Activated CD8-positive, alpha-beta memory T cell treated with anti-CD3 and anti-CD28 coated beads for 48 hours (primary cell): ENCODE data around the gene ALDOC.
"Not testable (repeated sequence)": the region's sequence is repeated elsewhere in the genome, so short reads cannot be mapped to it uniquely, and the experiment has no call there.

Experiments used
- DNase-seq, 3 experiments: peaks; one replicate each; pipeline ENCODE4 v3.0.0-alpha.2; 2020; ENCODE audit warnings: low read depth in 2 of 3, low spot score in 2 of 3

Gene ALDOC

DNA sequence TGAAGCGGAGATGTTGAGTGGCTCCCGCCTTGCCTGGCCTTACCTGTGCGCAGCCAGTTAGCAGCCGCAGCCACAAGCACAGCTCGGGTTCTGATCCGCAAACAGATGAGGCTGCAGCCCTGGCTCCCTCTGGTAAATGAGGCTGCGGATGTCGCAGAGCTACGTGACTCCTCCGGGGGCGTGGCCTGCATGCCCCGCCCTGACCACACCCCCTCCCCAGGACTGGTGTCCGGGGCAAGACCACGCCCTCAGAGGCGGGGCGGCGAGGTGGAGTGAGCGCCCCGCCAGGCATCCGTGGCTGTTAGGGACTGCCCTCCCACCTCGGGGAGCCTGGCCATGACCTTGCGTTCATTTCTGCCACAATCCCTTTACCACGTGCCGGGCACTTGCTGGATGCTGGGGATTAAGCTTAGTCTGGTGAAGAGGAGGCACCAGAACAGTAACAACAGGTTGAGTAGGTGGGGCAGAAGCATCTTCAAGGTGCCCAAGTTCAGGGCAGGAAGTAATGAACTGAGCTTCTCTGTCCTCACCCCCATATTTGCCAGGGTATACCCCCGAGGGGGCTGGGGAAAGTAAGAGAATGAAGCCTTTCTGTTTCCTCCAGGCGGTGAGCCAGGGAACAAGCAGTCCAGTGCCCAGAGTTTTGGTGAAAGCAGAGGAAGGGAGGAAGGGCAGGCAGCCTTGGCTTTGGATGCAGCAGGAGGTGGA is at the start of gene ALDOC:
ALDOC (minus strand) TSS at position 138 of the 708 bp plus-strand sequence. CDS start 1,363 bp downstream, outside the sequence.
- peak; percentile 90 to 93 (median 90) for DNase-seq

DNA sequence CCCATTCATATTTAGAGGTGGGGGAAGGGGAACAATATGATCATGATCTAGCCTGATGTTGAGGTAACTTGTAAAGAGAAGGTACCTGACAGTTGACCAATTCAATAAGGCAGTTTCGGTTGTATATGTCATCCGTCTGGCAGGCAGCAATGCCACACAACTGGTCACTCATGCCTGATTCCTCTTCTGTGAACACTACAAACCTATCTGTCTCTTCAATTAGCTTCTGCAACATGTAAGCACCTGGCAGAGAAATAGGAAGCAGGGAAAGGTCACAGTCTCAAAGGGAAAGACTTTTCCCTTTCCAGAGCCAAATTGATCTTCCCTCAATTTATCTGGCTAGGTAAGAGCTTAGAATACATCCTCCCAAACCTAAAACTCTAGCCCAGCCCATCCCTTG is 47.5 kb upstream of the ALDOC start:
- no peak for DNase-seq

DNA sequence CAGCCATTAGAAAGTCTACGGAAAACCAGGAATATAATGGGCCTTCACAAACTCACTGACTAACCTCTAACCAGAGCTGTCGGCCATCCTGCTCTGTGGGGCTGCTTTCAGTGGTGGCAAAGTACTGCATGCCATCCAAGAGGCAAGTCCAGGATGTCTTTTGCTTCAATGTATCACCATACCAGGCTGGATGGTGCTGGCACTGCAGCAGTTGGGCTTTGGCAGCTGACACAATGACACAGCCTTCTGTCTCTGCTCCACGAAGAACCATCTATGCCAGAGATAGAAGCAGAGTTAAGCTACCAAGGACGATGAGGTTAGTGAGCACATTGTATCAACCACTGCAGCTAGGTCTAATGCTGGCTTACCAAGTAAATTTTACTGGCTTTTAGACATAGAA is 47.0 kb upstream of the ALDOC start:
- DNase-seq: no peak

DNA sequence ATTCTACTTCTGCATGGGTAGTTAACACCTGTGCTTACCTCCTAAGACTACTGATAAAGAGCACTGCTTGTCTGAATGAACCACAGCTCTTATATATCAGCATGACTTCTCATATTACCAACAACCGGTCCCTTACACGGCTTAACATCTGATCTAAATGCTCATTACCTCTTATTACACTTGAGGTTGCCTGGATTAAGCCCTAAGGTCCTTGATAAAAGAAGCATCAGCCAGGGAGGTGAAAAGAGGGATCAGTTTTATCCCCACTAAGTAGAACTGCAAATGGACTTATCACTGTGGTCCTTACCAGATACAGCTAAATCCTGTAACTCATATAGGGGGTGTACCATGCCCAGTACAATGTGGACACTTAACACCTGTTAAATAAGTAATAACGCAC is 45.5 kb upstream of the ALDOC start:
- no peak for DNase-seq

DNA sequence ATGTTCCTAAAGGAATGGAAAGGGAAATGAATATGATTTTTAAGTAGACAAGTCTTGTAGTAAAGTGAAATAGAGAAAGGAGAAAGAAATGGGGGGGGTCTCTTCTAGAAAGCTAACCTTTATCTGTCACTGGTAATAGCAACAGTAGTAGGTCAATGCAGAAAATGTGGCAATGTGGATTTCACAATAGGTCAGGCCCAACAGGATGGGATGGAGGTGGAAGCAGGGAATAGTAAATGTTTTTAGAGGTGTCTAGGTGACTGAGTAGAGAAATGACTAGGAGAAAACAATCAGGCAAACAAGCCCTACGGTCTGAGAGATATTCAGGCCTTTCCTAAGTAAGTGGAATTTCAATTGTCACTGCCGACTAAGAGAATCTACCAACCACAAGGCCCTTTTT is 43.3 kb upstream of the ALDOC start:
- no peak for DNase-seq

DNA sequence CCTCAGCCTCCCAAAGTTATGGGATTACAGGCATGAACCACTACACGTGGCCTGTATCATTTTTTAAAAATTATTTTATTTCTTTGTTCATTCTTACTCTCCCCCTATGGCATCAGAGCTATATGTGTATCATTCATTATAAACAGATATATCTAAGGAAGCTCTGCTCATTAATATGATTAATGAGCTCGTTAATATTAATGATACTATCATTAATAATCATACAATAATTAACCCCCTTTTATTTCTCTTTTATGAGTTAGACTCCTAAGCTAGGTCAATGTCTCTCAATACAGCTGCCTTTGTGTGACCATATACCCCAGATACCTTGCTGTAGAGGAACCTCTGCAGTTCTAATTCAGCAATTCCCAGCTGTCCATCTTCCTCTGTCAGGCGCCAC is 41.8 kb upstream of the ALDOC start:
- DNase-seq: no peak

DNA sequence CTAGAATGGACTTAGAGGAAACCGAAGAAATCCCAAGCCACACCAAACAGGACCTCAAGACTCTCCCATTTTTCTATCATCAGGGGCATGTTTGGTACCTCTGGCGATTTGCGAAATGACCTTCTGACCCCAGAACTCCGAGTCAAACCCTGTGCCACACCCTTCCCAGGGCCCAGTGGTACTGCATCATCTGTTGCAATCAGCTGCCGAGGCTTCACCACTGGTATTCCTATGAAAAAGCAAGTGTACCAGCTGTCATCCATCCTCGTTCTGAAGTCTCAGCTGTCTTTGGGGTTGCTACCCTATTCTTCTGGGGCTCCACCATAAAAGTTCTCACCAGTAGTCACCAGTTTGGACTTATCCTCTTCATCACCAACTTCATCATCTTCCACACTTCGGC is 39.6 kb upstream of the ALDOC start:
- no peak for DNase-seq

DNA sequence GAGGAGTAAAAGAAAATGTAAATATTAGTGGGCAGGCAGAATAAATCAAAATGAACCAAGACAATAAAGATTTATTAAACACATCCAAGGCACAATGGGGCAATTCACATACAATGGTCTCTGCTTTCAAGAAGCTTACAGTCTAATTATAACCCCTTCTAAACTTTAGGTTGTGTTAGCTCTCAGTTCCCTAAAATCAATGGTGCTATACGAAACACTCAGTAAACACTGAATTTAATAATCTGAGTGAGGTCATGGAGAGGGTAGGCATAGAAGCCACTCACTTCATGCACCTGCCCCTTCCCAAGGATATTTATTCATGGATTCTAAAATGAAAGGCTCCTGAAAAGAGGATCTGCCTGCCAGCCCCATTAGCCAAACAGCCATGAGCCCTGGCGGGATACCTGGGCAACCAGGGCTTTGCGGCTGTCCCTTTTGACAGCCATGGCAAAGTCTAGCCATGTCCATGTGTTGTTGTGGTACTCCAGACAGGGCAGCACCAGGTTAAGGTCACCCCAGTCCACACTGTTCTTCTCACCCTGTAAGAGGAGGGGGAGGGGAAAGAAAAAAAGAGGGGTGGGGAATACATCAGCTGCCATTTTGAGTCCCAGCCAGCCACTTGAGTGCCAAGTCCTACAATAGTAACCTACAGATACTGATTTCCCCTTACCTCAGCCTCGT is 38.7 kb upstream of the ALDOC start:
- DNase-seq: no peak

DNA sequence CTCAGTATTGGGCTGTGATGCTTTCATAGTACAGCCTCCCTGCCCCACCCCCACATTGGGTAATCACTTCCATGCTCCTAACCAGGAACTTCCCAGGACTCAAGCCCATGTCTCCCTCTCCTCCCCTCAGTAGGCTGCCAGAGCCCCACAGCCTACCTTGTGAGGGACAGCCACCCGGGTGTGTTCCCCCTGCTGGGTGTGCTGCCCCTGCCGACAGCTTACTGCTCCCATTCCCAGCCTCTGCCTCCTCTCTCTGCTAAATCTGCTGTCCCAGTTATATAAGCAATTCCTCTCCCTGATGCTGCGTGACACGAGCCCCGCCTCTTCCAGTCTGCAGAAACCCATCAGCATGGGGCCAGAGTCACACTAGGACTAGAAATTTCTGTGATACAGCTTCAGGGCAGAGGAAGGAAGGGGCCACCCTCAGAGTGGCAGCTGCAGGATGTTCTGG is 37.3 kb upstream of the ALDOC start, which contains the start of gene RSKR:
RSKR (minus strand) TSS at position 255 of the 451 bp plus-strand sequence; CDS start at position 231, 24 bp downstream.
- DNase-seq: no peak

DNA sequence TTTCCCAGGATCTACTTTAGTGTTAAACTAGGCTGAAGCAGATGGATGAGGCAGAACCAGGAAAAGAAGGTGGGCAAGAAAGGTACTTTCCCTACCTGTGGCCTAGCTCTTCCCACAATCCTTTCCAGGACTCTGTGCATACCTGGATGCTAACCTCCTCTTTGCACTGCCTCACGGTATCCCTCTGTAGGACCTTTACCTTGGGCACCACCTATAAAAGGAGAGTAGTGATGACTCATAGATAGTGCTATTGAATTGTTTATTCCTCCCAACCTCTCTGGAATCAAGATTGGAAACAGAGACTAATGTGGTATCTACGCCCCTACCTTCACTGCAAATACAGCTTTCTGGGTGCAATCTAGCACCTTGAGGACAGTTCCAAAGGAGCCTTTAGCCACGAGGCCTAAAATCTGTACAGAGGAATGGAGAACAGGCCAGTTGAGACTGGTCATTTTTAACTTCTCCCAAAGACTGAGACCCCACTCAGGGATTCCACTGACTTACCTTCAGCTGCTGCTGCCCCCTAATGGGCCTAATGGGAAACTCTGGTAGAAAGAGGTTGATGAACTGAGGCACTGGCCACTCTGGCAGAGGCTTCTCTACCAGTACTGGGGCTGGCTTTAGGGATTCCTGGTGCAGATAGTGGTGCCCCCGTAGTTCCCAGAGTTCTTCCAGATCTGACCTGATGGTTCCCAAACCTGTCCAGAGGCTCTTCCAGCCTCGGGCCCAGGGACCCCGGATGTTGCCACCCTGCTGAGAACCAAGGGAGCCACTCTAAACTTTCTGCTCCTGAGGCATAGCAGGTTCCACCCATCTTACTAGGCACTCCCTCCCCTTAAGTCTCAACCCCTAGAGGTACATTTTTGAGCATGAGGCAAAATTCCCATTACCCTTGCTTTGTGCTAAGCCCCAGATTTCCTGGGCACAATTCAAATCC is 36.5 kb upstream of the ALDOC start:
- DNase-seq: no peak

DNA sequence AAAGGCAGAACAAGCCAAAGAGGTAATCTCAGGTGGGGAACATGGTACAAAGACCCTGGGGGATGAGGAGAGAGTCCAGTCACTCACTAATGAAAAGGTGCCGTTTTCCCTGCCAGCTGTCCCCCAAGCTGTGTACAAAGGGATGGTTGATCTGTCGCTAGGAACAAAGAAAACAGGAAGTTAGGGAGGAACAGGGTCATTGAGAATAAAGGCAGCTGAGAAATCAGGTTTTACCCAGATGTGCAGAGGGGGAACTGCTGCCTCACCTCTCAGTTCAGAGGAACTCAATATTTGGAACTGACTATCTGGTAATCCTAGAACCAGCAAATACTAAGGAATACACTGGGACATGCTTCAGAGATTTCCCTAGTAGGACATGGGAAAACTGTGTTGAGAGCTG is 35.8 kb upstream of the ALDOC start:
- DNase-seq: no peak

DNA sequence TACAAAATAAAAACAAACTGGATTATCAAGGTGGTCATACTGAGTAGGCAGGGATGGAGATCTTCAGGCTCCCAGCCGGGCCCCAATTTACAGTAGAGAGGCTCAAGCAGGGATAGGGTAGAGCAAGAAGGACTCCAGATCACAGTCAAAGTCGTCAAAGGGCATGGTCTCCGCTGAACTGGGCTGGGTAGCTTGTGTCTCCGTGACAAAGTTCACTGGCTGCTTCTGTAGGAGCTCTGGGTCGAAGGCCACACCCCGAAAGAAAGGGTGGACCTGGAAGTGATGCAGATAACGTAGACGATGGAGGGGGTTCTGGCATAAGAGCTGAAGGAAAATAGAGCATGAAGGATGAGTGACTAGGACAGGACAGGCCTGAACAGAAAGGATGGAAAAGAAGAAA is 33.7 kb upstream of the ALDOC start:
- DNase-seq: no peak

DNA sequence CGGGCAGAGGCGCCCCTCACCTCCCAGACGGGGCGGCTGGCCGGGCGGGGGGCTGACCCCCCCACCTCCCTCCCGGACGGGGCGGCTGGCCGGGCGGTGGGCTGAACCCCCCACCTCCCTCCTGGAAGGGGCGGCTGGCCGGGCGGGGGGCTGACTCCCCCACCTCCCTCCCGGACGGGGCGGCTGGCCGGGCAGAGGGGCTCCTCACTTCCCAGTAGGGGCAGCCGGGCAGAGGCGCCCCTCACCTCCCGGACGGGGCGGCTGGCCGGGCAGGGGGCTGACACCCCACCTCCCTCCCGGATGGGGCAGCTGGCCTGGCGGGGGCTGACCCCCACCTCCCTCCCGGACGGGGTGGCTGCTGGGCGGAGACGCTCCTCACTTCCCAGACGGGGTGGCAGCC is 27.3 kb upstream of the ALDOC start:
- not testable (repeated sequence) for DNase-seq

DNA sequence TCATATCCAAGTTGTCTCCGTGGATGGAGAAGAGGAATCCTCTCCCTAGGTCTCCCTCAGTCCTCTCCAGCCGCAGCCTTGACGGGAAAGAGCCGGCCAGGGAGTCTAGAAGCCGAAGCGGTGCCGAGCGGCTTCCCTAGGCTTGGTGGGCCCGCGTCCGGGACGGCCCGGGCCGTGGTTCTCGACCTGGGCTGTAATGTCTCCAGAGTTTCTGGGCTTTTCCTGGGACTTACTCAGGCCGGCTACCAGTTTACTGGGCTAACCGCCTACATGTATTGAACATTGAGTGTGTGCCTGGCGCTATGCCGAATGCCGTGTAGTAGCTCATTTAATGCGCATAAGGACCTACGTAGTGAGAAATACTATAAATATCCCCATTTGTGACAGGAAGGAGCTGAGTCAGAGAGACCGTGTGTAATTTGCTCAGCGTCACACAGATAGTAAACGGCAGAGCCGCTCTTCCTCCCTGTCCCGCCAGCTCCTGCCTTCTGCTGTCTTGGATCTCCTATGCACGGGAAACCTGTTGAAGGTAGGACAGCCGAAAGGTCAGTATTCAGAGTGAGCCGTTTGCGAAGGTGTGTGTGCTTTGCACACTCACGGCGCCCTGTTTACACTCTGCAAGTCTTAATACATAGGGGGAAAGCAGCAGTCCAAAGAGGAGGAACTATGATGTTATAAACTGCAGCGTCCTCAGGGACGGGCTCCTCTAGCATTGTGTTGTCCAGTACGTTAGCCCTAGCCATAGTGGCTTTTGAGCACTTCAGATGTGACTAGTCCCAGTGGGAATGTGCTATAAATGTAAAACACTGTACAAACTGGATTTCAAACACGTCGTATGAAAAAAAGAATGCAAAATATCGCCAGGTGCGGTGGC is 22.9 kb upstream of the ALDOC start:
- peak in 2 of 3 experiments; percentile 18 to 29 for DNase-seq

DNA sequence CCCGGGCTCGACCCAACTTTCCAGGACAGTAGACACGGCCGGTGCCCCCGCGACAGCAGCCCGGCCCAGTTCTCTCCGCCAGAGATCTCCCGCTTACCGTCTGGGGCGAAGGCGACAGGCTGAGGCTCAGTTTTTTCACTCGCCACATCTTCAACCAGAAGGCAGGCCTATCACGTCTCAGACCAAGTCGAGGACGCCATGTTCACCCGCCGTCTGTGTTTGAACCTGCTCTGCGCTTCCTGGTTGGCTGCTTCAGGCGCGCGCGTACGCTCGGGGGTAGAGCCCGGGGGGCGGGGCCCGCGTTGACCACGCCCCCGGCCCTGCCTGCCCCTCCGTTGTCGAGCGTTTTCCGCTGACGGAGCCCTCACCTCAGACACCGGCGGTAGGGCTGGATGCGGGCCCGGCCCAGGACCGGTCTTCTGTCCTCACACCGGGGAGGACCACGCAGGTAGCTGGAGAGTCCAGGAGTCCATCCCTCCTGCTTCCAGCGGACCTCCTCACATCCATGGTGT is 22.2 kb upstream of the ALDOC start, which contains the start of gene SPAG5:
SPAG5 (minus strand) TSS at position 227 of the 512 bp plus-strand sequence; CDS start at position 148, 79 bp downstream.
- DNase-seq: peak; percentile 88 to 90 (median 90)

DNA sequence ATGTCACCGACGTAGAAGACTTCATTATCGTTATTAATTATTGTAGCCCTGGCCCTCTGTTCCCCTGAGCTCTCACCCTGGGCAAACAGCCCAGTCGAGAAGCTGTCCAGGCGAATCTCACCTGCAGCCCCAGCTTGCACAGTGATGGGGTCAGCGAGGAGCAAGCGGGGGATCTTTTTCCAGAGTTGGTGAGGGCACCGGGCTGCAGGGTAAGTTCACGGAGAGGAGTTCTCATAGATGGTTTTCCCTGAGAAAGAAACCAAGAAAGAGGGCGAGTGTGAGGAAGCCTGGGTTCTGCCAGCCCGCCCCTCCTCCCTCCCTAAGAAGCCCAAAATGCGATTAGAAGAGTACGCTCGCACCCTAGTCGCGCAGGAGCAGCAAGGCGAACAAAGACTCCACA is 21.7 kb upstream of the ALDOC start:
- no peak for DNase-seq

DNA sequence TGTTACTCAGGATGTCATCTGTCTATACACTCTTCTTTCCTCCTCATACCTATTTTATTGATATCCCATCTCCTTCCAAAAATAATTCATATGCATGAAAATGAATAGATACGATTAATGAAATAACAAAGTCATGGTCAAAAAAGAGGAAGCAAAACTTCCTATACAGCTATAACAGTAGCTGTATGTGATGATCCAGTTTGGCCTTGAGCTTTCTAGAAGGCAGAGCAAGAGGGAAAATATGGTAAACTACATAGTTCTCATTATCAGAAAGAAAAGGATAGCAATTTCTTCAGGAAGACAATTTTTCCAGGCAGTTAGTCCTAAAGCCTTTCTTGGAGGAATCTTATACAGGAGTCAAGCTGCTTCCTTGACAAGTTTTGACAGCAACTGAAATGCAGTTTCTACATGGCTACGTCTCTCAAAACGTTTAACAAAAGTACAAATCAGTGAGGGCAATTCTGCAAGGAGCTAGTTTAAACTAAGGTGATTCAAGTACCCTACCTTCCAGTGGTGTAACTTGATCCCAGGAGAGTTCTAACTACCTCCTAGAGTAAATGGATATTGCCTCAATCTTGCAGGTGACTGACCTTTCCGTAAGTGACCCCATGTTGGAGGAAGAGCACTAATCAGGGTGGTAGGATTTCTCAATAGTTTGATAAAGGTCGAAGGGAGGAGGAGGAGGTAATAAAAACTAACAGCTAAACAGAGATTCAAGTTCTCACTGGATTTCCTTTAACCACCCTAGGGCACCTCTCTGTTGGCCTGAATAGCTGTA is 21.1 kb upstream of the ALDOC start:
- no peak for DNase-seq

DNA sequence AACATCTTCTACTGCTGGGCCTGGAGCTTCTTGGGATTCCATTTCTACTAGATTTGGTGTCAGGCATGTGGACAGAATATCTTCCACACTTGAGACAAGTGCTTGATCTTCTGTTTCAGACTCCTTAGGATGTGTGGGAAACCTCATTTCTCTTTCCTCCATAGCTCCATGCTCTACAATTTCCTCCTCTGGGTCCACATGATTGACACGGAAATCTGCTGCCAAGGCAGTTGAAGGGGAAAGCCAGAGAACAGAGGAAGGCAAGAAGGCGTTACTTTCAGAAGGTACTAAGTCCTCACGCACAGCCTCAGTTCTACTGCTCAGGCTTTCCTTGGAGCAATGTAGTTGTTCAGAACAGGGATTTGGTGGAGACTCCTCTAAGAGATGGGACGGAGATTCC is 15.6 kb upstream of the ALDOC start:
- DNase-seq: no peak

DNA sequence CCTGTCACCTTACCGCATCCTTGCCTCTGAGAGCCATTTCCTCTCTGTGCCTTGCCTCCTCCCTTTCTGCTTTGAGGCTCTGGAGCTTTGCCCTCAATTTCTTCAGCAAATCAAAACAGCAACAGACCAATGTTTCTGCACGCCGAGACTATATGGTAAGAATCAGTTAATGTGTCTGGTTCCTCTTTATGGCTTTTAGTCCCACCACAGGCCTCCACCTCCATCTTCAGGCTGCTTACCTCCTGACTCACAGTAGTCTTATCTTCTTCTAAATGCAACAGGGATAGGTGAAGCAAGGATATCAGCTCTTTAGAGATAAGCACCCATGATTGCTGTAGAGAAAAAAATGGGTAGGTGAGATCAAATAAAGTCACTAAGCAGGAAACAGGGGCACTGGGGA is 9.2 kb upstream of the ALDOC start:
- no peak for DNase-seq
